HG03159 (cell line): ENCODE results near the gene PCSK6.

ENCODE experiments used
- ATAC-seq: cut with Tn5 transposase; IDR thresholded peaks from one replicate; pipeline ENCODE4 v1.9.1; 2021; ENCODE audit warnings: mild to moderate bottlenecking, moderate library complexity; ENCODE audit not compliant: unreplicated experiment

The PCSK6 gene

GRCh38 chr15:101258238-101259144, 231.0 kb downstream of the PCSK6 start:
- ATAC-seq = peak; percentile 53

DNA sequence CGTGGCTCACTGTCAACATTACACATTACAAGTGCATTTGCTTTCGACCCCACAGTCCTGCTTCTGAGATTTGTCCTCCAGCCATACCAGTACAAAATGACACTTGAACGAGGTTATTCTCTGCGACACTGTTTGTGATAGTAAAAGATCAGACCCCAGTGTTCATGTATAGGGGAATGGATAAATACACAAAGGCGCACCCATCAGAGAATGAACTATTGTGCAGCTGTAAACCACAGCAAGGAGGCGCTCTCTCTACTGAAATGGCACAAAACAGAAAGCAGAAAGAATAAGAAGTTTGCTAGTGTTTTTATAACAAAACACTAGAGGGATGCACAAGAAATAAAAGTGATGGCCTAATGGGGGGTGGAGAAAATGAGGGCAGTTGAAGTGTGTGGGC, 232.8 kb downstream of the PCSK6 start:
- ATAC-seq = no peak

DNA sequence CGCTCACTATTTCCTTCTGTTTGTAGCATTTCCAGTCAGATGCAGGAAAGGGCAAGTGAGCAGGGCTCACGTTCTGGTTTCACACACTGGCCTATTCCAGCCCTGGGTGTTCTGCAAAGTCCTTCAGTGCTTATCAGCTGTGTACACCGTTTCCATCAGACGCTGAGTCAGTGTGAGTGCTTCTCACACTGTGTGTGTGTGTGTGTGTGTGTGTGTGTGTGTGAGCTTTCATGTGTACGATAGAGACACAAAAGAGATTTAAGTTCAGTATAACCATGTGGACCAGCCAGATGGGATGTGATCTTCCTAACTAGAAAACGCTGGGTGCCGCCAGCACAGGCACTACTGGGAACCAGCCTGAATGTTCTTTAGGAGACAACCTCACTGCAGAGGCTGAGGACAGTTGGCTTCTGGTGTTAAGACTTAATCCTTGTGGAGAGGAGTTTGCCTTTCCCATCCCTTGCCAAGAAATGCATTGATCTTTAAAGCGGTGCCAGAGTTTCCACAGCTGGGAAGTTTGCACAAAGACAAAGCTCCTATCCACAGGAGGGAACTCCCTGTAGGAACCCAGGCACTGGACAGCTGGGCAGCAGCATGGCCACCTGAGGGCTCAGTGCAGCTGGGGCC, 233.8 kb downstream of the PCSK6 start:
- no peak for ATAC-seq

DNA sequence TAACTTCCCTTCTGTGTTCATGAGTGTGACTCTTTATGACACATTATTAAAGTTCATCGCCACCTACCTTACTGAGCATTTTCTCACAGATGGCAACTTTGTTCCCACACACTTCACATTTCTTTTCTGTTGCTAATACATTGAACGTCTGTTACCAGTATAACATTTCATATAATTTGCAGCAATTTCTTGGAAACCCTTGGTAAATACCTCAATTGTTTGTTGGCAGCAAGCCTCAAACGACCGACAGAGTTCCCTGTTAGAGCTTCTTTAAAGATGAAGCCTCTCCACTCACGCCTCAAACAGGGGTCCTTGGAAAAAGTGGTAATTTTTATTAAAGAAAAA, 234.5 kb downstream of the PCSK6 start:
- ATAC-seq = no peak

DNA sequence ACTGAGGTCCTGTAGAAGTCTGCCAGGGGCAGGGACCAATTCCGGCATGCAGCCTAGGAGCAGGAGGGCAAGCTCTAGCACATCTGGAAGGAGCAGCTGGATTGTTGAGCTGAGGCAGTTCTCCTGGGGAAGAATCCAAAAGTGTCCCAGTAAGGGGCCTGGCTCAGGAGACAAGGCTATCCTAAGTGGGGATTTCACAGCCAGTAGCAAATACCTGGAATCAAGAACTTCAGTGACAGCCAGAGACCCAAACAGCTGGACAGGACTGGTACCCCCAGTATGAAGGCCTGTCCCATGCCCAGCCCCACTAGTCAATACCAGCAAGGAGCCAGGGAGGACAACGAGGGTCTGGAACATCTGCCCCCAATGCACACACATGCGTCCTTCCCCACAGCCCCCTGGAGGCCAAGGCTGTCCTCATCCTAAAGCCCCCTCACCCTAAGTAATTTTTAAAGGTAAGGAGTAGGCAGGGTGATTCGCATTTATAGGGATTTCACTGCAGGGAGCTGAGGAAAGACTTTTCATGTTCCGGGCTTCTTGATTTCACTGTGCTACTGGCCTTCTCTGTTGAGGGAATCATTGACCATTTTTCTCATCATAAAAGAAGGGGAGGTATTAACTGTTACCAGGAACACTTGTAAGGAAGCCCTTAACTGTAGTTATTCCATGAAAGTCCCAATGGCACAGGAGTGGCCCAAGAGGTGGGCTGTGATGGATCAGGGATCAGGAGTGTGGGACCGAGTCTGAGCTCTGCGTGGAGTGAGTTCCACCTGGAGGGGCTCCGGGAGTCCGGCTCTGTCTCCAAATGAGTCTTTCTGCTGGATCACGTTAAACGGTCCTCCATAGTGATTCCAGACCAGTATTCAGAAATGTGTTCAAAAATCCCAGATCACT, 235.1 kb downstream of the PCSK6 start:
- ATAC-seq = no peak
